Endodermal cell (in vitro differentiated cells): ENCODE measurements around the gene PTPRK. TPM values are rescaled to one million over a fixed set of nuclear protein-coding genes. Genes with fewer than 3 reads are reported as not detected.

ENCODE experiments used
- DNase-seq: peaks from one replicate; pipeline ENCODE4 v3.0.0-alpha.2; 2017
- H3K27ac ChIP-seq: 2 replicates; pipeline ENCODE4 v1.5.1; 2013; ENCODE audit warnings: mild to moderate bottlenecking, low read depth, low read length, moderate library complexity
- H3K27me3 ChIP-seq: 2 replicates; pipeline ENCODE4 v1.6.1; 2013; ENCODE audit warnings: mild to moderate bottlenecking, low read length, moderate library complexity; ENCODE audit not compliant: insufficient read depth, control insufficient read depth, poor library complexity, severe bottlenecking
- H3K36me3 ChIP-seq: 2 replicates; pipeline ENCODE4 v1.7.0; 2013; ENCODE audit warnings: mild to moderate bottlenecking, low read length, moderate library complexity; ENCODE audit not compliant: control insufficient read depth, insufficient read depth
- H3K4me1 ChIP-seq: one replicate; pipeline ENCODE4 v1.7.0; 2013; ENCODE audit warnings: low read length; ENCODE audit not compliant: control insufficient read depth, insufficient read depth
- H3K4me3 ChIP-seq: 2 replicates; pipeline ENCODE4 v1.5.1; 2013; ENCODE audit warnings: mild to moderate bottlenecking, low read length, moderate library complexity
- H3K9ac ChIP-seq: 2 replicates; pipeline ENCODE4 v1.6.1; 2013; ENCODE audit warnings: mild to moderate bottlenecking, low read length, moderate library complexity; ENCODE audit not compliant: poor library complexity, severe bottlenecking; ENCODE audit errors: extremely low read depth
- H3K9me3 ChIP-seq: 2 replicates; pipeline ENCODE4 v1.6.1; 2013; ENCODE audit warnings: mild to moderate bottlenecking, low read length, moderate library complexity; ENCODE audit not compliant: control insufficient read depth
- H3K27ac Mint-ChIP-seq: 2 replicates; pipeline ENCODE4 v1.8.0; 2020; ENCODE audit warnings: mixed read lengths
- H3K27me3 Mint-ChIP-seq: 2 replicates; pipeline ENCODE4 v1.8.0; 2021; ENCODE audit warnings: mild to moderate bottlenecking, mixed read lengths; ENCODE audit not compliant: insufficient read depth
- H3K36me3 Mint-ChIP-seq: 2 replicates; pipeline ENCODE4 v1.8.0; 2020; ENCODE audit warnings: low read depth, mixed read lengths
- H3K4me1 Mint-ChIP-seq: 2 replicates; pipeline ENCODE4 v1.8.0; 2020; ENCODE audit warnings: mixed read lengths
- H3K4me3 Mint-ChIP-seq: 2 replicates; pipeline ENCODE4 v1.8.0; 2020; ENCODE audit warnings: mild to moderate bottlenecking, moderate library complexity, mixed read lengths
- H3K9me3 Mint-ChIP-seq: 2 replicates; pipeline ENCODE4 v1.8.0; 2020; ENCODE audit warnings: mild to moderate bottlenecking, mixed read lengths
- CTCF ChIP-seq: fragments of 200-600 bp; sonication (generic); conservative IDR thresholded peaks from 2 replicates; pipeline ENCODE4 v1.5.0; 2021; ENCODE audit warnings: antibody characterized with exemption, mild to moderate bottlenecking
- WGBS, 2 experiments: methylation state at CpG; one replicate each; pipeline versions ENCODE4 v1.1.5 to v1.1.7; 2013; ENCODE audit warnings: missing lambda C conversion rate in 2 of 2, mixed read lengths in 1 of 2; ENCODE audit not compliant: insufficient coverage in 1 of 2, insufficient read length in 1 of 2; 5-methylcytosine and 5-hydroxymethylcytosine counted together
- total RNA-seq, 2 donors: library from RNA; stranded (reverse); fragmentation: NEBNext Ultra II Directional in 1 of 2; extraction: Animal tissue kit (Norgen Biotek cat#: 25700) in 1 of 2; gene quantifications; 2 replicates in 1 of 2; 3 replicates in 1 of 2; pipeline ENCODE4 v1.2.1, GENCODE V29; 2021

The PTPRK gene
- total RNA-seq, 2 donors from 2014 or later, result 46.4 to 57.6 TPM

- WGBS, 2 experiments, result 99% methylated on average over 4 of the region's 4 CpGs; no CpG with 5 or more reads in 1 of the 2 experiments
- Mint-ChIP-seq H3K27ac (no peak overlapping the region), H3K4me1 (no peaks in the 10 kb centered on the region), H3K27me3 (no peaks in the 10 kb centered on the region), H3K36me3 (peaks cover 37% of the 10 kb centered on the region), H3K9me3 (no peaks in the 10 kb centered on the region), H3K4me3 (no peak overlapping the region)
- H3K27ac ChIP-seq, result no peak overlapping the region
- no peaks in the 10 kb centered on the region for H3K27me3 ChIP-seq
- H3K4me1 ChIP-seq, result no peaks in the 10 kb centered on the region
- H3K9ac ChIP-seq, result no peak overlapping the region
- no peak overlapping the region for H3K4me3 ChIP-seq
- DNase-seq, result no peak
- TF ChIP-seq CTCF, result no peak
- peaks cover 37% of the 10 kb centered on the region for H3K36me3 ChIP-seq
- H3K9me3 ChIP-seq, result no peaks in the 10 kb centered on the region
Observed at GRCh38 chr6:127976796-127977195, 543.6 kb downstream of the PTPRK start.

GRCh38 chr6:127976111-127976510, 544.3 kb downstream of the PTPRK start:
- no peak overlapping the region for H3K9ac ChIP-seq
- Mint-ChIP-seq H3K36me3 (peaks cover 33% of the 10 kb centered on the region), H3K4me3 (no peak overlapping the region), H3K27ac (no peak overlapping the region), H3K27me3 (no peaks in the 10 kb centered on the region), H3K4me1 (no peaks in the 10 kb centered on the region), H3K9me3 (no peaks in the 10 kb centered on the region)
- H3K27ac ChIP-seq, result no peak overlapping the region
- WGBS, 2 experiments, result 91 to 100% methylated on average over 3 of the region's 3 CpGs
- no peaks in the 10 kb centered on the region for H3K27me3 ChIP-seq
- H3K4me3 ChIP-seq, result no peak overlapping the region
- no peak for TF ChIP-seq CTCF
- no peak for DNase-seq
- no peaks in the 10 kb centered on the region for H3K4me1 ChIP-seq
- H3K36me3 ChIP-seq, result peaks cover 34% of the 10 kb centered on the region
- H3K9me3 ChIP-seq, result no peaks in the 10 kb centered on the region

DNA sequence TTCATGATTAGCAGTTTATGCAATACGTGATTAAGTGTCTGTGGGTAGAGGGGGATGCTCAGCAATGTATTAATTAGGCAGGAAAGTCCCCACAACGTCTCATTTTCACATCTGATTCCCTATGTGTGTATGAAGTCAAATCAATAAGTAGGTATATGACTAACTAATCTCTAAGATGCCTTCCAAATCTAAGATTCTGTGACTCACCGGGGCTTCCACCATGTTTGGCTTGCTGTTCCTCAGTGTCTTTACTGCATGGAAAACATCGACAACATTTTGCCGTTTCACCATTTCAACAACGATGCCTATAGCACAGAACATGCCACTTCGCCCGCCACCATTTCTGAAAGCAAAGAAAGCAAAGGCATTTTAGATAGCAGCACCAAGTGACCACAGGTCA, 547.6 kb downstream of the PTPRK start:
- no peaks in the 10 kb centered on the region for H3K9me3 Mint-ChIP-seq
- 98 to 100% methylated on average over 6 to 8 of the region's 8 CpGs for WGBS, 2 experiments

More for the DNA sequence above, 547.6 kb downstream of the PTPRK start:
- Histone ChIP-seq H3K27ac (no peak overlapping the region), H3K4me3 (no peak overlapping the region), H3K36me3 (peaks cover 50% of the 10 kb centered on the region), H3K9ac (no peak overlapping the region), H3K9me3 (no peaks in the 10 kb centered on the region), H3K27me3 (no peaks in the 10 kb centered on the region), H3K4me1 (no peaks in the 10 kb centered on the region)
- no peaks in the 10 kb centered on the region for H3K4me1 Mint-ChIP-seq
- no peak overlapping the region for H3K27ac Mint-ChIP-seq
- H3K36me3 Mint-ChIP-seq, result peaks cover 23% of the 10 kb centered on the region
- H3K27me3 Mint-ChIP-seq, result no peaks in the 10 kb centered on the region
- H3K4me3 Mint-ChIP-seq, result no peak overlapping the region
- no peak for TF ChIP-seq CTCF
- DNase-seq, result no peak
